Urinary bladder (tissue), 4 donors: ENCODE results near the gene PIK3CD. TPM values are rescaled to one million over a fixed set of nuclear protein-coding genes. Genes with fewer than 3 reads are reported as not detected.
"Not testable (repeated sequence)": the region's sequence is repeated elsewhere in the genome, so short reads cannot be mapped to it uniquely, and the experiment has no call there.

ENCODE experiments used
- DNase-seq: peaks from one replicate; pipeline ENCODE4 v3.0.0-alpha.2; 2015; ENCODE audit errors: extremely low spot score
- H3K27ac ChIP-seq: one replicate; pipeline ENCODE4 v1.5.1; 2013; ENCODE audit warnings: low read depth, mild to moderate bottlenecking, moderate library complexity
- H3K36me3 ChIP-seq: one replicate; pipeline ENCODE4 v1.6.1; 2013; ENCODE audit warnings: mild to moderate bottlenecking, moderate library complexity; ENCODE audit not compliant: insufficient read depth
- H3K4me1 ChIP-seq: one replicate; pipeline ENCODE4 v1.6.1; 2013; ENCODE audit warnings: mild to moderate bottlenecking, moderate library complexity; ENCODE audit not compliant: insufficient read depth
- H3K4me3 ChIP-seq: one replicate; pipeline ENCODE4 v1.5.1; 2013; ENCODE audit warnings: low read depth, low read length
- WGBS: extraction: QIAGEN DNeasy Blood & Tissue Kit; methylation state at CpG from one replicate; pipeline ENCODE4 v1.1.7; 2013; 5-methylcytosine and 5-hydroxymethylcytosine counted together
- polyA plus RNA-seq: library from polyadenylated mRNA; stranded (reverse); fragments of 200-250 nt; gene quantifications from one replicate; pipeline ENCODE4 v1.2.3, GENCODE V29; 2013
- total RNA-seq: library from RNA; depleted of rRNA; stranded (reverse); fragments of >200 nt; gene quantifications from one replicate; pipeline ENCODE4 v1.2.3, GENCODE V29; 2014
- donor health status: healthy with polysubstance abuse.
- donor health status: healthy.

PIK3CD gene
- total and polyA plus RNA-seq, 2 donors: 3.8 to 5.5 TPM

DNA sequence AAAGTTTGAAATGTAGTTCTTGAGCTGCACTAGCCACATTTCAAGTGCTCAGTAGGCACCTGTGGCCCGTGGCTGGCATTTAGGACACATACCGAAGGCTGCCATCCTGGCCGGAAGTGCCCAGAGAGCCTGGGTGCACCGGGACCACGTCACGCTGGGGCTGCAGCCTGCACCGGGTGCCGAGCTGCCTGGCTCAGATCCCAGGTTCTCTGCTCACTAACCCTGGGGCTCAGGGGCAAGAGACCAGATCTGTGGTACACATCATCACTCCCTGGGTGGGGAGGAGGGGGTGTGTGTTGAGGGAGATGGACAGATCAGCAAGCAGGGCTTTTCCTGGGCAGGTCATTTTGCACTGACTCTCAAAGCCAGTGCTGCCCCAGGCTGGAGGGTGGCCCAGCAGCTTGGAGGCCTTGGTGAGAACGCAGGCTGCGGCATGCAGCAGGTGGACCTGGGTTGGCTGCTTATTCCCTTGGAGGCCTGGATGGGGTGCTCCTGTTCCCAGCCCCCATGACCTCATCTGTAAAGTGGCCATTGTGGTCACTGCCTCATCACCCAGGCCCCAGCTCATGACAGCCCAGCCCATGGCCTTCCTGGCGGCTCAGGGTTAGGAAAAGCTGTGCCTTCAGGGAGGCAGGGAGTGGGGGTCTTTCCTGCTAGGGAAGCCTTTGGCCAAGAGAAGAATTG is 39.2 kb upstream of the PIK3CD start:
- no peak overlapping the region for H3K4me3 ChIP-seq
- no peaks in the 10 kb centered on the region for H3K4me1 ChIP-seq
- H3K27ac ChIP-seq: no peak overlapping the region
- no peak for DNase-seq
- WGBS: 90% methylated on average over 11 of the region's 11 CpGs
- peaks cover 2% of the 10 kb centered on the region for H3K36me3 ChIP-seq

DNA sequence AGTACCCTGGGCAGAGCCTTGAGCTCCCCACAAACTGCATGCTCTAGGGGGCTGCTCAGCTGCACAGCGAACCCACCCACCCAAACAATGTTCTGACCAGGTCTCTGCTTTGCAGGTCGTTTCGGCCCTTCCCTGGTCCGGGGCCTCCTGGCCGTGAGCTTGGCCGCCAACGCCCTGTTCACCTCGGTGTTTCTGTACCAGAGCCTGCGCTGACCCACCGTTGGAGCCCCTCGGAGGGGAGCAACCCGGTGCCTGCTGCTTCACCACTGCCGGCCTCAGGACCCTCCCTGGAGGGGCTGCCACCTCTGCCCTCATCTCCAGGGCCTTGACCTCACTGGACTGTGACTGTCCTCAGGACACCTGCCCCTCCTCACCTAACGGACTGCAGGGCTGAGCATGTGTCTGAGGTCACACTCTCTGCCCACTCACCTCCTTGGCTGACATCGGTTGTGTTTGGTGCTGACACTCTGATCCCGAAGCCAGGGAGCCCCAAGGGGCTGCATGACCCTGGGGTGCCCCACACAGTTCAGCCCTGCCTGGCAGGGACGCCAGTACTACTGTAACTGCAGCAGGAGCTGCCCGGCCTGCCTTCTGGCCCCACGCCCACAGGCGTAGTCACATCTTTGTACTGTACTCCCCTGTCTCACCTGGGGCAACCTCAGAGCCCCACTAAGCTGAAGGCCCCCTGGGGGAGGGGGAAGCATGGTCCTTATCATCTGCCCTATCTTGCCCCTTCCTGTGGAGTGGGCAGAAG is 38.5 kb upstream of the PIK3CD start:
- Histone ChIP-seq H3K36me3 (peaks cover 2% of the 10 kb centered on the region), H3K4me1 (no peaks in the 10 kb centered on the region)
- 93% methylated on average over 20 of the region's 20 CpGs for WGBS

DNA sequence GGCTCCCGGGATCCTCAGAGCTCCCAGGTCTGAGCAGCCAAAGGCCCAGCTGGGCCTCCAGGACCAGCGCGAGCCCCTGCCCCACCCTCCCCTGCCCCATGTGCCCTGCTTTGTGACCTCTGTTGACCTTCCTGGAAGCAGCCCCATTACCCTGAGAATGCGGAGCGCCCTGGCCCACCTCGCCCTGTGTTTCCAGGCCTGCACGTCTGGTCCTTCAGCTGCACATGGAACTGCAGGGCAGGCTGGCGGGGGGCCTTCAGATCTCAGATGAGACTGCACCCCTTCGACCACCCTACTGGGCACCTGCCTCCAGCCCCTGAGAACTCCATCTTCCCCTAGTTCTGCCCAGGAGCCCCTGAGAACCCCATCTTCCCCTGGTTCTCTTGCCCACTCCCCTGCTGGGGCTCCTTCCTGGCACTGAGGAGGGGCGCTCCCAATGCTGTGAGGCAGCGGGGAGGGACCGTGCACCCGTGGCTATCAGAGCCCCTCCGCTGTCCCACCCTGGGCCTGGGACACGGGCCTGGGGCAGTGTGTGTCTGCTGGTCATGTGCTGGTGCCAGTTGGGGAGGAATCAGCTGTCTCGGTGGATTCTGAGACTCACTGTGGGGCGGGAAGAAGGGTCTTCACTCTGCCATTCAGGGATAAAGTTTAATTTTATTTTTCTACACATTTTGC is 37.8 kb upstream of the PIK3CD start:
- 87% methylated on average over 17 of the region's 17 CpGs for WGBS
- no peak overlapping the region for H3K4me3 ChIP-seq
- H3K27ac ChIP-seq: no peak overlapping the region
- DNase-seq: no peak
- H3K36me3 ChIP-seq: peaks cover 2% of the 10 kb centered on the region
- no peaks in the 10 kb centered on the region for H3K4me1 ChIP-seq

More for the DNA sequence above, 38.5 kb upstream of the PIK3CD start:
- no peak for DNase-seq
- Histone ChIP-seq H3K27ac (no peak overlapping the region), H3K4me3 (no peak overlapping the region)

DNA sequence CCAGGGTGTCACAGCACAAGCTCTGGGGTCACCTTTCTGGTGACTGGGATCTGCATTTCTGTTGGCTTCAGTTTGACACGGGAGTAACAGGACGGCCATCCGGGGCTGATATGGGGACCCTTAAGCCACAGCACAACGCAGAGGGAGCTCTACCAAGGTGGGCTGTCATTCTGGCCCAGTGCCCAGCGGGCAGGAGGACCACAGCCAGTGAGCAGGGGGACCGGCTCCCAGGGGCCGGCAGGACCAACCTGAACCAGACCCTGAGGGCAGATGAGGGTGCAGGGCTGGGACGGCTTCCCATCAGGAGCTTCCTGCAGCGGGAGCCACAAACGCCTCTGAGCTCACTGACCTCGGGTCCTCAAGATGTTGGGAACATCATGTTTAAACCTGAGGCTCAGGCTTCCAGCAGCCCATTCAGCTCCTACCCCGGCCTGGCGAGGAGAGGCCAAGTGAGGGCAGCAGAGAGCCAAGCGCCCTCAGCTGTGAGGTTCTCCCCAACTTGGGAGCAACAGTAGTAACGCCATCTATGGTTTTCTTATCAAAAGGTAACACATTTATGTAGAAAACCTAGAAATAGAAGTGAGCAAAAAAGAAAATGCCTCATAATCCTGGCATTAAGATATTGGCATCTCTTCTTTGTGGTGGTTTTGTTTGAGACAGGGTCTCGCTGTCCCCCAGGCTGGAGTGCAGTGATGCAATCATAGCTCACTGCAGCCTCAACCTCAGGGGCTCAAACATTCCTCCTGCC is 36.0 kb upstream of the PIK3CD start:
- Histone ChIP-seq H3K36me3 (no peaks in the 10 kb centered on the region), H3K4me3 (no peak overlapping the region), H3K4me1 (no peaks in the 10 kb centered on the region), H3K27ac (no peak overlapping the region)
- DNase-seq: no peak
- 48% methylated on average over 16 of the region's 16 CpGs for WGBS

DNA sequence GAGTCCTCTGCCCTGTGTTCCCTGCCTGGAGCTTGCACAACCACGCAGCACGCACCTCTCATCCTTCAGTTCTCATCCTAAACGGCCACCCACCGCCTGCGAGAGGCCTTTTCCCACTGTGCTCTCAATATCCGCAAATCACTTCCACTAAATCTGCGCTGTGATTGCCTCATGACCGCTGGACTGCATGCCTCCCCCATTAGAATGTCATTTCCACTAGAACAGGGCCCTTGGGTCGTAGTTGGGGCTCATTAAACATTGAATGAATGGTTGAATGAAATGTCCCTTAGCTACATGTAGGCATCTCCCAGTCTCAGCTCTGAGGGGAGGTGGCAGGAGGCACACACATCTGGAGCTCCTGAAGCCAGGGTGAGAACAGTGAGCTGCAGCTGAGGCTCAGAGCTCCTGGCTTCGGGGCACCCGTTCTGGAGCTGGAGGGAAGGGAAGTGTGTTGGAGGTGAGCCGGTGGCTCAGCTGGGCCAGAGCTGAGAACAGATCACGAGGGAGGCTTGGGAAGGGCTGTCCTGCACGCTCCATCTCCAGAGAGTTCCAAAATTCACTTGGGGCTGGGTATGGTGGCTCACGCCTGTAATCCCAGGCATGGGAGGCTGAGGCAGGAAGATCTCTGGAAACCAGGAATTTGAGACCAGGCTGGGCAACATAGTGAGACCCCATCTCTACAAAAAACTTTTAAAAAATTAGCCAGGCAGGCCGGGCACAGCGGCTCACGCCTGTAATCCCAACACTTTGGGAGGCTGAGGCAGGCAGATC is 32.4 kb upstream of the PIK3CD start:
- no peaks in the 10 kb centered on the region for H3K36me3 ChIP-seq
- H3K27ac ChIP-seq: no peak overlapping the region
- no peak overlapping the region for H3K4me3 ChIP-seq
- WGBS: 77% methylated on average over 18 of the region's 18 CpGs
- H3K4me1 ChIP-seq: no peaks in the 10 kb centered on the region
- DNase-seq: no peak

DNA sequence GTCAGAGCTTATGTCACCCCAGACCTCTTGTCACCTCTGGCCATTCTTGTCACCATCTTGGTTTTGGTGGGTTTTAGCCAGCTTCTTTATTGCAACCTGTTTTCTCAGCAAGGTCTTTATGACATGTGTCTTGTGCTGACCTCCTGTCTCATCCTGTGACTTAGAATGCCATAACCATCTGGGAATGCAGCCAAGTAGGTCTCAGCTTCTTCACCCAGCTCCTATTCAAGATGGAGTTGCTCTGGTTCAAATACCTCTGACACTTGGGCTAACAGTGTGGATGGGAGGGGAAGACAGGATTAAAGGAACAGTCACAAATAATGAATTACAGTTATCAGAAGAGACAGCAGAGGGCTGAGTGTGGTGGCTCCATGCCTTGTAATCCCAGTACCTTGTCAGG is 30.5 kb upstream of the PIK3CD start:
- Histone ChIP-seq H3K27ac (no peak overlapping the region), H3K4me3 (no peak overlapping the region), H3K4me1 (no peaks in the 10 kb centered on the region), H3K36me3 (no peaks in the 10 kb centered on the region)
- DNase-seq: no peak

DNA sequence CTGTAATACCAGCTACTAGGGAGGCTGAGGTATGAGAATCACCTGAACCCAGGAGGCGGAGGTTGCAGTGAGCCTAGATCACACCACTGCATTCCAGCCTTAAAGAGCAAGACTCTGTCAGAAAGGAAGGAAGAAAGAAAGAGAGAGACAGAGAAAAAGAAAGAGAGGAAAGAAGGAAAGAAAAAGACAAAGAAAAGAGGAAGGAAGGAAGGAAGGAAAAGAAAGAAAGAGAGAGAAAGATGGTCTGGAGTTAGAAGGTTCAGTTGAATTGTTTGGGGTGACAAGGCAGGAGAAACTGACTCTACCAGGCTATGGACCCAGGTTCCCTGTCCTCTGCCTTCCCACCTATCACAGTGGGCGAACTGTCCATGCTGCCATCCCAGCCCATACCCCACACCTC is 27.4 kb upstream of the PIK3CD start:
- Histone ChIP-seq H3K27ac (no peak overlapping the region), H3K4me1 (no peaks in the 10 kb centered on the region), H3K36me3 (no peaks in the 10 kb centered on the region), H3K4me3 (no peak overlapping the region)
- no peak for DNase-seq
- 93% methylated on average over 2 of the region's 2 CpGs for WGBS

DNA sequence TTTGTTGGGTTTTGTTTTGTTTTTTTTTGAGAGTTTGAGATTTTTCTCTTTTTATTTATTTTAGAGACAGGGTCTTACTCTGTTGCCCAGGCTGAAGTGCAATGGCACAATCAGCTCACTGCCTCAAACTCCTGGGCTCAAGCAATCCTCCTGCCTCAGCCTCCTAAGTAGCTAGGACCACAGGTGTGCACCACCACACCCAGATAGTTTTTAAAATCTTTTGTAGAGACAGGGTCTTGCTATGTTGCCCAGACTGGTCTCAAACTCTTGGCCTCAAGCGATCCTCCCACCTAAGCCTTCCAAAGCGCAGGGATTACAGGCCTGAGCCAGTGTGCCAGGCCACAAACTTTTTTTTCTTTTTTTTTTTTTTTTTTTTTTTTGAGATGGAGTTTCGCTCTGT is 26.5 kb upstream of the PIK3CD start:
- not testable (repeated sequence) for DNase-seq, H3K4me3 ChIP-seq, H3K4me1 ChIP-seq, H3K27ac ChIP-seq, H3K36me3 ChIP-seq
- WGBS: 96% methylated on average over 3 of the region's 3 CpGs

DNA sequence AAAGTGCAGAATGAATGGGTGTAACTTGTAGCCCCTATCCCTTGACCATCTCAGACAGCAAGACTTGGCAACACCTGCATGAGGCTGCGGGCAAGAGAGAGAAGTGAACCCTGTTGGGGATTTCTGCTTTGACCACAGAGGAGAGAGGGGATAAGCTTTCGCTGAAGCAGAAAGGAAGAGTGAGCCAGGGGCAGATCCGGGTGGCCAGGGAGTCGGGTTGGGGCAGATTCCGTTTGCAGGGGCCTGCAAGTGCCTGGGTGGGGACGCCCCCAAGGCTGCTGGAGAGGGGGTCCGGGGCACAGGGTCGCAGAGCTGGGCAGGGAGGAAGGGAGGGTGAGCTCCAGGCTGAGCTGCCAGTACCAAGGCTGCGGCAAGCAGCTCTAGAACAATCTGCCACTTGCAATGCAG is 25.3 kb upstream of the PIK3CD start:
- no peak overlapping the region for H3K4me3 ChIP-seq
- no peak overlapping the region for H3K27ac ChIP-seq
- DNase-seq: no peak

DNA sequence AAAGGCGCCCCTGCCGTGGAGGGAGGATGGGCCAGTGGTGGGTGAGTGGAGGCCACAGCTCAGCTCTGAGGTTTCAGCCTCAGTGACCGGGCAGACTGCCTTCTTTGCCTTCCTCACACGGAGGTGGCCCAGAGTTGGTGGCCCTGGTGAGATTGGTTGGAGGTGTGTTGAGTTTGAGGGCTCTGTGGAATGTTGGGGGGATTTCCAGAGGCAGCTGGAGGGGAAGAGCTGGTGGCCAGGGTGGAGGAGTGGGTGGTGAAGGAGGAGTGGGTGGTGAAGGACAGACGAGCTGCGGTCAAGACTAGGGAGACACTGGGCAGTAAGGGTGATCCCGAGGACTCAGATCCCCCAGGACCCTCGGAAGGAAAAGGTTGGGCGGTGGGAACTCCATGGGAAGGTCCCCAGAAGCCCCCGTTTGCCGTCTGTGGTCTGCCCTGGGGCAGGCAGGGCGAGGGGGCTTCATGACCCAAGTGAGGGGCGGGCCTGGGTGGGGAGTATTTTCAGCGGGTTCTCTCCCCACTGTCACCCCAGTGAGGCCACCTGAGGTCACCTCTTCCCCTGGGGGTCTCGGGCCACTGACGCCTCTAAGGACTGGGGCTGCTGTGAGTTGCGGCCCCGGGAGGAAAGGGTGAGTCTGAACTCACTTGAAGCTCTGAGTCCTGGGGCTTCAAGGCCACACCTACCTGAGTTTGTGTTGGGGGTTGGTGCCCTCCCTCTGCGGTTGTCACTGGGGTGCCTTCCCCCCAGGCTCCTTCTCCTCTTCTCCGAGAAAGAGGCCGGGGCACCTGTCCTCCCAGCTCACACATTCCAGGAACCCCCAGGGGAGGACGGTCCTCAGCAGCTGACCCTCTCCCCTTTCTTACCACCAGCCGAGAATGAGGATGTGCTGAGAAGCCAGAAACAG is 22.7 kb upstream of the PIK3CD start:
- no peak overlapping the region for H3K4me3 ChIP-seq
- 79% methylated on average over 23 of the region's 23 CpGs for WGBS
- no peaks in the 10 kb centered on the region for H3K36me3 ChIP-seq
- no peak overlapping the region for H3K27ac ChIP-seq
- no peak for DNase-seq
- H3K4me1 ChIP-seq: no peaks in the 10 kb centered on the region

More for the DNA sequence above, 25.3 kb upstream of the PIK3CD start:
- Histone ChIP-seq H3K4me1 (no peaks in the 10 kb centered on the region), H3K36me3 (no peaks in the 10 kb centered on the region)
- WGBS: 81% methylated on average over 9 of the region's 9 CpGs

DNA sequence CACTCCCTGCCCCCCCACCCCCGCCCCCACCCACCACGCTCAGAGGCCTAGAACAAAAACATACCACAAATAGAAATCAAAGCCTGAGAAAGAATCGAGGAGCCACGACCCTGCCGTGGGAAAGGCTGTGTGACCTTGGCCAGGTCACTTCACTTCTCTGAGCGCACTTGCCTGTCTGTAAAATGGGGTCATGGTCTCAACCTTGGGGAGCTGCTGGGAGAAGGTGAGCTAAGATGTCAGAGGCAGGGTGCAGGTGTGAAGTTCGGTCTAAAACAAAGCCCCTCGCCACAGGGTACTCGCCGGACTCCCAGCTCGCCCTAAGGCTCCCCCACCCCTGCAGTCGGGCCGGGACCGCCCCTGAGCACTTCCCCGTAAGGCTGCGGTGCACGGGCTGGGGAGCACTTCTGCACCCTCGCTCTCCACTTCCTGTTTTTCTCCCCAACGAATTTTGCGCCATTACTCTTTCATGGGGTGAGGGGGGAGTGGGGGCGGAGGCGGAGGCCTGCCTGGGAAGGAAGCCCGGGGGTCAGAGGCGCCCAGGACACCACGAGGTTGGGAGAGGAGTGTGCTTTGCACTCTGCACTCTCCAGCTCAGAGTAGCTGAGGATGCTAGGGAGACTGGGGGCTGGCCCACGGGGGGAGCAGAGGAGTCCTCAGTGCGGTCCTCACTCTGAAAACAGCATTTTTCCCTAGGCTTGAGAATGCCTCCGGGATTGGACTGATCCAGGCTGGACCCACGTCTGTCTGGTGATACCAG is 21.9 kb upstream of the PIK3CD start:
- Histone ChIP-seq H3K27ac (no peak overlapping the region), H3K4me3 (no peak overlapping the region), H3K36me3 (no peaks in the 10 kb centered on the region), H3K4me1 (no peaks in the 10 kb centered on the region)
- 54% methylated on average over 29 of the region's 29 CpGs for WGBS
- no peak for DNase-seq
